HG03175 (cell line): ENCODE data around the gene KRTAP1-4.
"Not testable (repeated sequence)": the region's sequence is repeated elsewhere in the genome, so short reads cannot be mapped to it uniquely, and the experiment has no call there.

Experiments
- ATAC-seq: cut with Tn5 transposase; IDR thresholded peaks from one replicate; pipeline ENCODE4 v1.9.1; 2021; ENCODE audit warnings: mild to moderate bottlenecking, moderate library complexity; ENCODE audit not compliant: unreplicated experiment

KRTAP1-4 gene, protein sequence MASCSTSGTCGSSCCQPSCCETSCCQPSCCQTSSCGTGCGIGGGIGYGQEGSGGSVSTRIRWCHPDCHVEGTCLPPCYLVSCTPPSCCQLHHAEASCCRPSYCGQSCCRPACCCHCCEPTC

DNA sequence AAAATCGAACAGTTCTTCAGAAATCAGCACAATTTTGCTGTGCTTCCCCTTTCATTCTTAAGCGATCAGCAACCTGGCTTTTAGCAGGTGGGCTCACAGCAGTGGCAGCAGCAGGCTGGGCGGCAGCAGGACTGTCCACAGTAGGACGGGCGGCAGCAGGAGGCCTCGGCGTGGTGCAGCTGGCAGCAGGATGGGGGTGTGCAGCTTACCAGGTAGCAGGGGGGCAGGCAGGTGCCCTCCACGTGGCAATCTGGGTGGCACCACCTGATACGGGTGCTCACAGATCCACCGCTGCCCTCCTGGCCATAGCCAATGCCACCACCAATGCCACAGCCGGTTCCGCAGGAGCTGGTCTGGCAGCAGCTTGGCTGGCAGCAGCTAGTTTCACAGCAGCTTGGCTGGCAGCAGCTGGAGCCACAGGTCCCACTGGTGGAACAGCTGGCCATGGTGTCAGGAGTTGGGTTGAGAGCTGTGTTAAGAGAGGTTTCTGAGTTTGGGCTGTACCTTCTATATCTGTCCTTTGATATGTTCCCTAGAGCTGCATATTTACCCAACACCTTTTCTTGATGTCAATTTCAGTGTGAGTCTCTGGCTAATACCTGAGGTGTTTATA is at the start of gene KRTAP1-4:
TSS of gene KRTAP1-4 (minus strand) at position 563 of the 613 bp plus-strand sequence. CDS start at position 446, 117 bp downstream.
- no peak for ATAC-seq

DNA sequence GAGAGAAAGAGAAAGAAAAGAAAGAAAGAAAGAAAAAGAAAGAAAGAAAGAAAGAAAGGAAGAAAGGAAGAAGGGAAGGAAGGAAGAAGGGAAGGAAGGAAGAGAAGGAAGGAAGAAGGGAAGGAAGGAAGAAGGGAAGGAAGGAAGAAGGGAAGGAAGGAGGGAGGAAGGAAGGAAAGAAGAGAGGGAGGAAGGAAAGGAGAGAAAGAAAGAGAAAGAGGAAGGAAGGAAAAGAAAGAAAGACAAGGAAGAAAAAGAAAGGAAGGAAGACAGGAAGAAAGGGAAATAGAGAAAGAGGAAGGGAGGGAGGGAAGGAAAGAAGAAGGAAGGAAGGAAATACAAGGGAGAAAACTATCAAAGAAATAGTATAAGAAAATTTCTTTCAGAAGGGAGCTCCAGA is 46.8 kb upstream of the KRTAP1-4 start:
- no peak for ATAC-seq

GRCh38 chr17:41073676-41074075 is 43.7 kb upstream of the KRTAP1-4 start:
- ATAC-seq = no peak

- no peak for ATAC-seq
Observed at GRCh38 chr17:41071606-41072360, 41.8 kb upstream of the KRTAP1-4 start.

GRCh38 chr17:41069031-41069430 is 39.0 kb upstream of the KRTAP1-4 start:
- ATAC-seq = no peak

GRCh38 chr17:41067281-41067680 is 37.3 kb upstream of the KRTAP1-4 start:
- ATAC-seq = no peak

DNA sequence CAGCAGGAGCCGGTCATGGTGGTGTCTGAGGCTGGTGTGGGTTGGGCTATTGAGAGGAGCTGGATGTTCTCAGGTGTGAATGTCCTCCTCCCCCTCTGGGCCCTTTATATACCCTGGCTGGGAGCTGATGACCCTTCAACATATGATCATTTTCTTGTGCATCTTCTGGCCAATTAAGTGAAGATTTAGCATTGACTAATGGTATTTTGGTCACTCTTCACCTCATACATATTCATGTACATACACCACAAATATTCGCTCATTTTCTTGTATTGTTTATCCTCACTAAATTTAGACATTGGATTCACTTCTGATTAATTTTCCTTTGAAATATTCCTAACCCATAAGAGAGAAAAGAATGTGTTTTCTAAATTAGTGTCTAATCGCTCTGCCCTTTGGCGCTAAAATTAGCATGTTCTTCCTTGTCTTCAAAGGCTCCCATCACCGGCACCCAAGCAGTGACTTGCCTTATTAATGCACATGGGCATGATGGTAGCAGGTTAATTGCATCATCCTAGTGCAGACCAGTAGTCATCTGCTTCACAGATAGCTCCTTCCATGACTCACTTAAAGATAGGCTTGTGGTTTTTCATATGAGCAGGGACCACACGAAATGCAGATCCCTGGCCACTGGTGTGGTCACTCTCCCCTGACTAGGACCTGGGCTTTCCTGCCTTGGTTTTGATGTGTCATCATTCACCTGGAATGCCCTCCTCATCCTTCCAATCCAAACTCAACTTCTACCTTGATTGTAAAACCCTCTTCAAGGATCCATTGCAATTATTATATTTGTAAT is 36.0 kb upstream of the KRTAP1-4 start, which contains the start of gene KRTAP2-4:
TSS of gene KRTAP2-4 (minus strand) at position 51 of the 796 bp plus-strand sequence. CDS start at position 17, 34 bp downstream.
- ATAC-seq = no peak

- not testable (repeated sequence) for ATAC-seq
Observed at GRCh38 chr17:41065016-41065689, 35.2 kb upstream of the KRTAP1-4 start.

DNA sequence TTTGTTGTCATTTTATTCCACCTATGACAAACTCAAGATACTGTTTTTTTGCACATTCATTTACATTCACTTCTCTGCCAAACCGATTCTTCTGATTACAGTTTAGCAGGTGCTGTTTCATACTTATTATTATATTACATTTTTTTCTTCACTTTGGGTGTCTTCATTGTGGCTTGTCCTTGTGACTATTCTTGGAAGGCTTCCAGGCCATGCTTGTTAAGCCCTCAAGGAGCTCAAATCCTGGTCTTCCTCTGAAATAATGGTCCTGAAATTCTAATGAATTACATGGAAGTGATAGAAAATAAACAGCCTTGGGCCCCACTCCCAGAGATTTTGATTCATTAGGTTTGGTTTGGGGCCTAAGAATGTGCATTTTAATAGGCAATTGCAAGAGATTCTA is 34.3 kb upstream of the KRTAP1-4 start:
- ATAC-seq = no peak

DNA sequence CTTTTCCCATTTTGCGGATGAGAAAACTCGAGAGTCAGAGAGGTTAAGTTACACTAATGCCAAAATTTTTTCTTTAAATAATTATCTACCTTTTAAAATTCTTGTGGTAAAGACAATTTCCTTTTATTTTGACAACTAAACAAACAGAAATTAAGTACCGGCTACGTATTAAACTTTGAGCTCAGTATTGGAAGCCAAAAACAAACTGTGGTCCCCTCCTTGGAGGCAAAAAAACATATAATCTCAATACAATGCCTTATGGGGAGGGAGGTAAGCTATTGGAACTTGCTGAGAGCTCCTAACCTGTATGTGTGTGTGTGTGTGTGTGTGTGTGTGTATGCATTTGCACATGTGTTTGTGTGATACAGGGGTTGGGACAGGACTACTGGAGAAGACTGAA is 33.5 kb upstream of the KRTAP1-4 start:
- ATAC-seq = no peak

GRCh38 chr17:41061964-41062363 is 32.0 kb upstream of the KRTAP1-4 start:
- ATAC-seq = no peak

DNA sequence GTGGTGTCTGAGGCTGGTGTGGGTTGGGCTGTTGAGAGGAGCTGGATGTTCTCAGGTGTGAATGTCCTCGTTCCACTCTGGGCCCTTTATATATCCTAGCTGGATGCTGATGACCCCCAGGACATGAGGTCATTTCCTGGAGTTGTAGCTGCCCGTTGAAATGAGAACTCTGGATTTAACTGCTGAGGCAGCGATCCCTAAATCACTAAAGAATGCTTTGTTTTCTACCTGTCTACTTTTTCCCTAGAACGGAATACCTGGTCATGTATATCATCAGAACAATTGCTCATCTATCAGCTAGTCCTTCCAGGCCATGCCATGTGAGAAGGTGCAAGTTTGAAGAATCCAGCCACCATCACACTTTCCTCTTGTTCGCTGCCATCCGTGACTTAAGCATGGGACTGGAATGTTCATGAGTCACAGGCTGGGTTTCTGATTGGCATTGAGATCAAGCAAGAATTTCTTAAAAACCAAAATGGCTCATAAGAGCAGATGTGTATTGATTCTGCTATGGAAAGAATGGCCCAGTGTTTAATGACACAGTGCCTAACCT is 30.1 kb upstream of the KRTAP1-4 start, which contains the start of gene KRTAP2-3:
TSS of gene KRTAP2-3 (minus strand) at position 63 of the 553 bp plus-strand sequence. CDS start 64 bp downstream, outside the sequence.
- no peak for ATAC-seq

GRCh38 chr17:41059276-41060051 is 29.5 kb upstream of the KRTAP1-4 start:
- ATAC-seq = not testable (repeated sequence)

GRCh38 chr17:41058741-41059140 is 28.7 kb upstream of the KRTAP1-4 start:
- ATAC-seq = no peak

GRCh38 chr17:41057547-41057946 is 27.6 kb upstream of the KRTAP1-4 start:
- ATAC-seq = no peak

- not testable (repeated sequence) for ATAC-seq
Observed at GRCh38 chr17:41055130-41055529, 25.1 kb upstream of the KRTAP1-4 start, which contains the start of gene KRTAP2-2. Gene KRTAP2-2, minus strand, starts transcription at chr17:41055230. Its CDS starts 19 bp downstream, at chr17:41055211.

DNA sequence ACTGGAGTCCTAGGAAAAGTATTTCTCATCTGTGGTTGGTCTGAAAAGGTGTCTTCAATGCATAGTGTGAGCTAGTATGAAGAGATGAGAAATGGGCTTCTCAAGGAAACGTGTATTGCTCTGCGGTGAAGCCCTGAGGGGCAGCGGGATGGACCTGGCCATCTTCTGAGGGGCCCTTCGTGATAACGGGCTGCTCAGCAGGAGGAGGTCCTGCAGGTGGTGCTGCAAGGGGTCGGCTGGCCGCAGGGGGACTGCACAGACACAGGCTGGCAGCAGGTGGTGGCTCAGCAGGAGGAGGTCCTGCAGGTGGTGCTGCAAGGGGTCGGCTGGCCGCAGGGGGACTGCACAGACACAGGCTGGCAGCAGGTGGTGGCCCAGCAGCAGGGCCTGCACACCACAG is 24.6 kb upstream of the KRTAP1-4 start:
- ATAC-seq = not testable (repeated sequence)

GRCh38 chr17:41054025-41054424 is 24.0 kb upstream of the KRTAP1-4 start:
- ATAC-seq = no peak

GRCh38 chr17:41052566-41052965 is 22.6 kb upstream of the KRTAP1-4 start:
- no peak for ATAC-seq
